HG02970 (cell line): Measurements from ENCODE around the gene SKA2.
"Not testable (repeated sequence)": the region's sequence is repeated elsewhere in the genome, so short reads cannot be mapped to it uniquely, and the experiment has no call there.

ENCODE experiments used
- ATAC-seq: cut with Tn5 transposase; IDR thresholded peaks from one replicate; pipeline ENCODE4 v1.9.1; 2021; ENCODE audit warnings: mild to moderate bottlenecking, moderate library complexity, moderate number of reproducible peaks; ENCODE audit not compliant: unreplicated experiment, low FRiP score

Gene SKA2

DNA sequence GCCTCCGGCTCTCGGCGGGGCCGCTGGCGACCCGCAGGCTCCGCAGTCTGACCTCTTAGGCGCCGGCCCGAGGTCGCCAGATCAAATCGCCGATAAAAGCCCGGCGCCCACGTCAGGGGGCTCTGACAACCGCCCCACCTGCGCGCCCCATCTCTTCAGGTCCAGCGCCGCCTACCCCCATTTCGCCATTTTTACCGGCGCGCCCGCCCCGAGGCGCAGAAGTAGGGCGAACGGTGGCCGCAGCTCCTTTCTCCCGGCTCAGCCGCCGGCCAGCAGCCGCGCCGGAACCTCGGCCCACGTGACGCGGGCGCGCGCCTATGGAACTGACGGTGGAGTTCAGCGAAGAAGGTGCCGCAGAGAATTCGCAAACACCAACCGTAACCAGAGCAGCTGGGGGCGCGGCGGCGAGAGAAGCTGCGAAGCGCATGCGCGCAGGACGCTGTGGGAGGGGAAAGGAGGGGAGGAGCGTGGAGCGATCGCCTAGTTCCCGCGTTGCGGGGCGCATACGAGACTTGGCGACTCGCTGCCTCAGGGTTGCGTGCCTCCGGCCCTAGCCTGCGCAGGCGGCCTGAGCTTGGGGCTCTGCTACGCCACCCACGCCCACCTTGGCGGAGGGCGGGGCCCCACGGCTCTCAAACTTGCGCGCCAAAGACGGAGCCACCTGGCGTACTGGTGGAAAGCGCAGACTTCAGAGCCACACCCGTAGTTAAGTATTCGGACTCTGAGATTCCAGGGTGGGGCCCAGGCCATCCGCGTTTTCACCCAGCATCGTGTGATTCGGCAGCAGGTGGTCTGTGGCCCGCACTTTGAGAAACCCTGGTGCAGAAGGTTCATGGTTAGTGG, 48.3 kb downstream of the SKA2 start, which contains the start of gene TRIM37:
Gene TRIM37 (minus strand): TSS at position 418 of the 843 bp plus-strand sequence. CDS start 419 bp downstream, outside the sequence.
- ATAC-seq: peak; percentile 92

DNA sequence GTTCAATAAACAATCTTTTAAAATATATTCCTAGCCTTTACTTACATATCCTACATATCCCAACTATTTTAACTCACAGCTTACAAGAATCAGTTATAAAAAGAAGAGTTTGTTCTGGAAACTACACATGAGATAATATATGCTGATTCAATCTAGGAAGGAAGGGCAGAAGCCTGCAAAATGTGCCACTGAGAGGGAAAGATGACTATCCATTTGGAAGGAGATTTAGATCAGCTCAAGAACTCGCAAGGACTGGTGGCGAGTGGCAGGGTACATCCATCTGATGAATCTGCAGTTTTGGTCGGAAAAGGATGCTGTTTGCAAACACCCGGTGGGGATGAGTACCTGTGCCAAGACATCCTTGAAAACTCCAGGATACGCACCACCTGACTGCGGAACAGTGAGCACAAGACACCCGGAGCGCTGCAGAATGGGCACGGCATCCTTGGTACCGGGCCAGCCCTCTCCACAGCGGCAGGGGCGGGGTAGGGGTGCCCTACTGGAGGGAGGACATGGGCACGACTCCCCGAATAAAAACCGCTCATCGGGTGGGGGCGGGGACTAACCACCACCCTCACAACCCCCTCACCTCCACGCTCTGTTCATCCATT, 49.0 kb downstream of the SKA2 start:
- ATAC-seq: peak; percentile 22

DNA sequence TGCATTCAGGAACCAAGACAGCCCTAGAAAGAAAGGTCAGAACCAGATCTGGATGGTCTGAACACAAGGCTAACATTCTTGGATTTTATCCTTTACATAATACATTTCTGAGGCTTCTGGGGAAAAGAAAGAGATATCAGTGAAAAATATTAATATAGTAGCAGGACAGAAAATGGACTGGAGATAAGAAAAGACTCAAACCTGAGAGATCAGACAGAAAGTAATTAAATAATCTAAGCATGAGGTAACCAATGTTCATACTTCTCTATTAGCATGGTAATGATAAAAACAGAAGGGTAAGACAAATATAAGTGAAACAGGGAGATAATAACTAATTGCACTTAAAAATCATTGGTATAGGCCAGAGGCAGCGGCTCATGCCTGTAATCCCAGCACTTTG, 53.8 kb downstream of the SKA2 start:
- ATAC-seq: no peak

DNA sequence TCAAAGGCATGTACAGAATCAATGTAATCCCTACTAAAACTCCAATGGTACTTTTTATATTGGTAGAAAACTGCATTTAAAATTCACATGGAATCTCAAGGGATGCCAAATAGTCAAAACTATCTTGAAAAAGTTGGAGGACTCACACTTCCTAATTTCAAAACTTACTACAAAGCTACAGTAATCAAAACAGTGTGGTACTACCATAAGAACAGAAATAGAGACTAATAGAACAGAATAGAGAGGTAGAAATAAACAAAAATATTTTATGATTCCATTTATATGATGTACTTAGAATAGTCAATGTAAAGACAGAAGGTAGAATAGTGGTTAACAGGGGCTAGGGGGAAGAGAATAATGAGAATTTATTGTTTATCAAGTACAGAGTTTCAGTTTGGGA, 57.1 kb downstream of the SKA2 start:
- no peak for ATAC-seq

DNA sequence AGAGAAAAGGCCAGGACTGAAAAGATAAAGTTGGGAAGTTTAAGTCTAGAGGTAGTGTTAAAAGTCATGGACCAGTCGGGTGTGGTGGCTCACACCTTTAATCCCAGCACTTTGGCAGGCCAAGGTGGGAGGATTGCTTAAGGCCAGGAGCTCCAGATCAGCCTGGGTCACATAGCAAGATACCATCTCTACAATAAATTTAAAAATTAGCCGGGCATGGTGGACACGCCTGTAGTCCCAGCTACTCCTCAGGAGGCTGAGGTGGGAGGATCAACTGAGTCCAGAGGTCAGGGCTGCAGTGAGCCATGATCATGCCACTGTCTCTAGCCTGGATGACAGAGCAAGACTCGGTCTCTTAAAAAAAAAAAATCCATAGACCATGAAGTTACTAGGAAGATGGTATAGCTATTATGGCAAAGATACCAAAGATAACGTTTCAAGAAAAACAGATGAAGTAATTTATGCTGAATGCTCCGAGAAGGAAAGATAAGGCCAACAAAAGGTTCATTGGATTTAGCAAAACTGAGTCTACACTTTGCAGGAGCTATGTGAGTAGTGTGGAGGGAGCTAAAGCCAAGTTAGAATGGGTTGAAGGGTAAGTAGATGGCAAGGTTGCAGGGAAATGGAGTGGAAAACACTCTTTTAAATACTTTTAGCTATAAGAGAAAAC, 60.0 kb downstream of the SKA2 start:
- no peak for ATAC-seq

DNA sequence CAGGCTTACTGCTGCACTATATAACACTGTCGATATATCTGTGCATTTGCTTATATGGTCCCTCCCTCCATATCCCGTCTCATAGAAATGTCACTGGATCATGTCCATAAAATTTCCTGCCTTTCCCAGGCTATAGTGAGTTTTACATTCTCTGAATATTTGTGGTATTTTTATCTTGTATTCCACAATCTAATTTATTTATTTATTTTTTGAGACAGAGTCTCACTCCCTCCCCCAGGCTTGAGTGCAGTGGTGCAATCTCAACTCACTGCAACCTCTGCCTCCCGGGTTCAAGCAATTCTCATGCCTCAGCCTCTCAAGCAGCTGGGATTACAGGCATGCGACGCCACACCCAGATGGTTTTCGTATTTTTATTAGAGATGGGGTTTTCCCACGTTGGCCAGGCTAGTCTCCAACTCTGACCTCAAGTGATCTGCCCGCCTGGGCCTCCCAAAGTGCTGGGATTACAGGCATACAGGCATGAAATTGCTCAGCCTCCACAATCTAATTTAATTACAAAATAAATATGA, 61.2 kb downstream of the SKA2 start:
- ATAC-seq: no peak

DNA sequence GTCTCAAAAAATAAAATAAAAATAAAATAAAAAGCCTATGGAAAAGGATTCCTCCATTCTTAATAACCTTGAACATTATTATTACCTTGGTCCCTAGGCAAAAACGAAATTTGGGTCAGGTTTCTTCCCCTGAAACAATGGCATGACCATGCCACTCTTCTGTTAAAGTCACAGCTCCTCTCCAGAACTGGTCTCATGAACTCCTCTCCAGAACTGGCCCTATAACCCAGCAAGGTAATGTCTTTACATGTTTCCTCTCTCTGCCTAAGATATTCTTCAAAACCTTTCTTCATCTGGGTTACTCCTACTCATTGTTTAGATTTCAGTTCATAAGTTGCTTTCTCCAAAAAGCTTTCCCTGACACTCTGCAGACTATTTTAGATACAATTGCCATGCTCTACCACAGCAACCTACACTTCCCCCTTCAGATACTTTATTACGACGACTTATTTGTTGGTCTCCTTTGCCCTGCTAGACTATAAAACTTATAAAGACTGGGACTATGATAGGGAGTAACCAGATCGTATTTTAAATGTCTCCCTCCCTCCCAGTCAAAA, 61.8 kb downstream of the SKA2 start:
- ATAC-seq: no peak

DNA sequence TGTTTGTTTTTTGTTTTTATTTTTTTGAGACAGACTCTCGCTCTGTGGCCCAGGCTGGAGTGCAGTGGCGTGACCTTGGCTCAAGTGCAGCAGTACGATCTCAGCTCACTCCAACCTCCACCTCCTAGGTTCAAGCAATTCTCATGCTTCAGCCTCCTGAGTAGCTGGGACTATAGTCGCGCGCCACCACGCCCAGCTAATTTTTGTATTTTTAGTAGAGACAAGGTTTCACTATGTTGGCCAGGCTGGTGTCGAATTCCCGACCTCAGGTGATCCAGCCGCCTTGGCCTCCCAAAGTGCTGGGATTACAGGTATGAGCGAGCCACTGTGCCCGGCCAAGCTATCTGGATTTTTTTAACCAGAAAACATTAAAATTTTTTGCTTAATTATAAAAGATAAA, 64.4 kb downstream of the SKA2 start:
- not testable (repeated sequence) for ATAC-seq

DNA sequence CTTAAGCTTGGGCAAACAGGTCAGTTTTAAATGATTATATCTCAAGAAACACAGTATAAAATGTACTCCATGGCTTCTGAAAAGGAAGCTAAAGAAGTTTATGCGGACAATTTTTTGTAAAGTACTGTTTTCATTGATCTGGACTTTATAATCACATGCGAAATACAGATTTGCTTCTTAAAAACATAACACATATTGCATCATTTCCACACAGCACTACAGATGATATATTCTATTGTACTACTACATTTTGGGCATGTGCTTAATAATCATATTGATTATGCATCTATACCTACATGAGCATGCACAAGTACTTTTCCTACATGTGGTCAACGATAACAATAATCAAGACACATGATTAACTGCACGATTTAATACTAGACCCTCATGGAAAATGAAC, 70.8 kb downstream of the SKA2 start:
- ATAC-seq: no peak

DNA sequence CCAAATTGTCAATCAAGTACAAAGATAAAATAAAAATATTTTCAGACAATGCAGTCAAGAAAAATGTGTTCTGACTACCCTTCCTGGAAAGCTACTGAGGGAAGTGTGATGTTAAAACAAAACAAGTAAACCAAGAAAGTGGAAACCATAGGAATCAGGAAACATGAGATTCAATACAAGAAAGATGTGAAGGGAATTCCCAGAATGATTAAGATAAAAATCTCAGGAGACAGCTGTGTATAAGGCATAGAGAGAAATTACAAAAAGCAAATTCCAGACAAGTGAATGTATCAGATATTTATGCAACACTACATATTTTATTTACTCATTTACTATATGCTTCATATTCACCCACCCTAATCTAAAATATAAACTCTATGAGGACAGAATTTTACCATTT, 80.5 kb downstream of the SKA2 start:
- ATAC-seq: no peak

DNA sequence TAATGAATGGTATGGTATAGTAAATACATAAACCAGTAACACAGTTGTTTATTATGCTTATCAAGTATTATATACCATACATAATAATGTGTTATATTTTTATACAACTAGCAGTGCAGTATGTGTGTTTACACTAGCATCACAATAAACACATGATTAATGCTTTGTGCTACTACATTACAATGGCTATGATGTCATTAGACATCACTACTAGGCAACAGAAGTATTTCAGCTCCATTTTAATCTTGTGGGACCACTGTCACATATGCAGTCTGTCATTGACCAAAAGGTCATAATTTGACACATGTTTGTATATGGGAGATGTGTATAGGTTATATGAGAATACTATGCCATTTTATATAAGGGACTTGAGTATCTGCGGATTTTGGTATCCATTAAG, 81.0 kb downstream of the SKA2 start:
- ATAC-seq: no peak

DNA sequence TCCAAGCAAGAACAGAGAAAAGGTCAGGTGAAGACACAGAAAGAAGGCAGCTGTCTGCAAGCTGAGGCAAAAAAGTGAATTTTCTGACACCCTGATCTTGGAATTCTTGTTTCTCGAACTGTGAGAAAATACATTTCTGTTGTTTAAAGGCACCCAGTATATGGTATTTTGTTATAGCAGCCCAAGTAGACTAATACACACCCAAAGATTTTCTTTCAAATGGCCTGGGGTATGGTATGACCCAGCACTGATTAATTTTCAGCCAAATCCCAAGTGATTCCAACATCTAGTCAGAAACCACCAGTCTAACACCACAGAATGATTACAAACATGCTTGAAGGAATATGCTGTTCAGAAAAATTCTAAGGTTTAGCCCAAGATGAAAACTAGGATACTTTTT, 85.1 kb downstream of the SKA2 start:
- no peak for ATAC-seq

DNA sequence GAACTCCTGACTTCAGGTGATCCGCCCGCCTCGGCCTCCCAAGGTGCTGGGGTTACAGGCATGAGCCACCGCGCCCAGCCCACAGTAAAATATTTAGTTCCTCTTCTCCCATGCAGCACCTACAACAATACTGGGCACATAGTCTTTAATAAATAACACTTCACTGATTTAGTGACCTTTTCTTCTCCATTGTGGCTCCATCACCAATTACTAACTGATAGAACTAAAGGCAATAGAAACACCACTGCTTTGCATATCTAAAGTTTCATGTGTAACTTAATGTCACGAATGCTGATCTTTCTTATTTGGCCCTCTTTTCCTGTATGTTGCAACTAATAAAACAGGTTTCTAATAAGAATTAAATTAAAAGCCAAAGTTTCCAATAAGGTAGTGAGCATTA, 87.2 kb downstream of the SKA2 start:
- ATAC-seq: no peak

DNA sequence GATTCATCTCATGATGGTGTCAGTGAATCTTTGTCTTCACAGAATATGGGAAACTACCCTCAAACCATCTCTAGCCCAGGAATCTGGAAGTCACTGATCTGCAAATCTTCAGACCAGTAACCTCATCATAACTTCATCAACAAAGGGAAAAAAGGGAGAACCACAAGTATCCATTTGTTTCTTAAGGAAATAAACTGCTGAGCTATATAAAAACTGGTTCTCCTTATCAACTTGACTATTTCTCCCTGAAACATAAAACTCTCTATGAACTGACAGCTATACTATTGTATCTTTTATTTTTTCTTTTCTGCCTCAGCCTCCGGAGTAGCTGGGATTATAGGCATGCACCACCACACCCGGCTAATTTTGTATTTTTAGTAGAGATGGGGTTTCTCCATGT, 87.6 kb downstream of the SKA2 start:
- no peak for ATAC-seq

DNA sequence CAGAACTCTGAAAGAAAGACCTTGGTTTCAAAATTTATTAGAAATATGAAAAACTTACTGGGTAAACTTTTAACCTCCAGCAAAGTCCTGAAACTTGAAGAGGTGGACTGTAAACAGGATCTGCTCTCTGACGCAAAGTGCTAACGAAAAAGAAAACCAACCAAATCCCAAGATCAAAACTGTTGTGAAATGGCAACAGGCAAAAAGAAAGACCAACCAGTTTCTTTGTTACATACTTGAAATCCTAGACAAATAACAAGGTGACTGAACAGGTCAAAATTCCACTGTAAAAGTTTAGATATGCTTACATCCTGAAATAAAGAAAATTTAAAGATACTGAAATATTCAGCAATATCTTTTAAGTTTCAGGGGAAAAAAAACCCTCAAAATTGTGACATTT, 92.5 kb downstream of the SKA2 start:
- no peak for ATAC-seq
